HepG2 (cell line): ENCODE measurements around the gene PAIP1. TPM values are rescaled to one million over a fixed set of nuclear protein-coding genes. Genes with fewer than 3 reads are reported as not detected.

Source experiments
- ARNT2 ChIP-seq: sonication (generic); formaldehyde crosslinking; IDR thresholded peaks from 2 replicates; pipeline ENCODE4 v1.8.0; 2022; ENCODE audit warnings: mild to moderate bottlenecking, low read depth, missing genetic modification reagents, moderate library complexity
- DNMT3B ChIP-seq: conservative IDR thresholded peaks from 2 replicates; pipeline ENCODE4 v1.6.1; 2016; ENCODE audit warnings: missing biosample characterization, control low read depth
- FOXA1 ChIP-seq, 2 experiments: fragments of 450-650 bp in 1 of 2; sonication (generic) in 1 of 2; formaldehyde crosslinking in 1 of 2; IDR thresholded peaks; 2 replicates each; pipeline versions ENCODE4 v1.4.0 to v1.6.1; 2016 to 2020; ENCODE audit warnings: missing genetic modification reagents in 1 of 2
- HDAC6 ChIP-seq: fragments of 200-600 bp; sonication (generic); IDR thresholded peaks from 2 replicates; pipeline ENCODE4 v1.7.0; 2017; ENCODE audit warnings: mild to moderate bottlenecking, antibody characterized with exemption, low read length, low read depth
- HES4 ChIP-seq: sonication (generic); formaldehyde crosslinking; IDR thresholded peaks from 2 replicates; pipeline ENCODE4 v1.9.0; 2021; ENCODE audit warnings: mild to moderate bottlenecking, missing genetic modification reagents, borderline replicate concordance
- HOXA3 ChIP-seq: sonication (generic); formaldehyde crosslinking; IDR thresholded peaks from 2 replicates; pipeline ENCODE4 v1.5.0; 2020; ENCODE audit warnings: missing genetic modification reagents
- KDM5A ChIP-seq: fragments of 200-600 bp; sonication (generic); IDR thresholded peaks from 2 replicates; pipeline ENCODE4 v1.7.0; 2018; ENCODE audit warnings: antibody characterized with exemption, mild to moderate bottlenecking, low read length, borderline replicate concordance
- KMT2A ChIP-seq: sonication (generic); formaldehyde crosslinking; IDR thresholded peaks from 2 replicates; pipeline ENCODE4 v1.4.0; 2020; ENCODE audit warnings: missing genetic modification reagents
- KMT2B ChIP-seq: IDR thresholded peaks from 2 replicates; pipeline ENCODE4 v1.6.1; 2016; ENCODE audit warnings: missing genetic modification reagents, missing compliant biosample characterization
- MED13 ChIP-seq: sonication (generic); formaldehyde crosslinking; IDR thresholded peaks from 2 replicates; pipeline ENCODE4 v1.5.0; 2020; ENCODE audit warnings: missing genetic modification reagents
- MXI1 ChIP-seq: IDR thresholded peaks from 3 replicates; pipeline ENCODE4 v1.6.1; 2012; ENCODE audit warnings: low read depth, low read length, inconsistent platforms, borderline replicate concordance
- MYNN ChIP-seq: sonication (generic); formaldehyde crosslinking; IDR thresholded peaks from 2 replicates; pipeline ENCODE4 v1.4.0; 2020; ENCODE audit warnings: mild to moderate bottlenecking, low read depth, missing genetic modification reagents
- PHF21A ChIP-seq: sonication (generic); formaldehyde crosslinking; IDR thresholded peaks from 2 replicates; pipeline ENCODE4 v1.5.0; 2020; ENCODE audit warnings: mild to moderate bottlenecking, missing genetic modification reagents
- SAFB2 ChIP-seq: sonication (generic); formaldehyde crosslinking; IDR thresholded peaks from 2 replicates; pipeline ENCODE4 v1.5.1; 2020; ENCODE audit warnings: missing genetic modification reagents, low read depth, mild to moderate bottlenecking, borderline replicate concordance
- SIN3A ChIP-seq: IDR thresholded peaks from 2 replicates; pipeline ENCODE4 v1.6.1; 2011; ENCODE audit warnings: low read depth, mild to moderate bottlenecking, control low read depth, low read length, borderline replicate concordance
- TCF12 ChIP-seq, 2 experiments: fragments of 450-650 bp in 1 of 2; sonication (generic) in 1 of 2; formaldehyde crosslinking in 1 of 2; IDR thresholded peaks; 2 replicates each; pipeline versions ENCODE4 v1.6.1 to v1.8.0; 2017 to 2022; ENCODE audit warnings: antibody characterized with exemption in 1 of 2, mild to moderate bottlenecking in 1 of 2, missing genetic modification reagents in 1 of 2, moderate library complexity in 1 of 2
- ZBTB7A ChIP-seq: sonication (generic); formaldehyde crosslinking; IDR thresholded peaks from 2 replicates; pipeline ENCODE4 v1.8.0; 2022; ENCODE audit warnings: mild to moderate bottlenecking, missing genetic modification reagents
- ZBTB8A ChIP-seq: sonication (generic); formaldehyde crosslinking; IDR thresholded peaks from 2 replicates; pipeline ENCODE4 v1.4.0; 2020; ENCODE audit warnings: mild to moderate bottlenecking, low read depth, missing genetic modification reagents, borderline replicate concordance
- ZNF121 ChIP-seq: sonication (generic); formaldehyde crosslinking; IDR thresholded peaks from 2 replicates; pipeline ENCODE4 v1.5.0; 2020; ENCODE audit warnings: mild to moderate bottlenecking, missing genetic modification reagents
- ZNF18 ChIP-seq: sonication (generic); formaldehyde crosslinking; IDR thresholded peaks from 2 replicates; pipeline ENCODE4 v1.8.0; 2022; ENCODE audit warnings: mild to moderate bottlenecking, missing genetic modification reagents; ENCODE audit not compliant: insufficient replicate concordance
- ZNF180 ChIP-seq: sonication (generic); formaldehyde crosslinking; IDR thresholded peaks from 2 replicates; pipeline ENCODE4 v1.4.0; 2020; ENCODE audit warnings: low read depth, missing genetic modification reagents, borderline replicate concordance
- ZNF331 ChIP-seq: sonication (generic); formaldehyde crosslinking; IDR thresholded peaks from 2 replicates; pipeline ENCODE4 v1.4.0; 2020; ENCODE audit warnings: missing genetic modification reagents
- ZNF530 ChIP-seq: sonication (generic); formaldehyde crosslinking; IDR thresholded peaks from 2 replicates; pipeline ENCODE4 v1.5.0; 2020; ENCODE audit warnings: low read depth, mild to moderate bottlenecking, missing genetic modification reagents
- ZNF547 ChIP-seq: sonication (generic); formaldehyde crosslinking; IDR thresholded peaks from 2 replicates; pipeline ENCODE4 v1.5.1; 2020; ENCODE audit warnings: mild to moderate bottlenecking, missing genetic modification reagents
- ZNF589 ChIP-seq: sonication (generic); formaldehyde crosslinking; conservative IDR thresholded peaks from 2 replicates; pipeline ENCODE4 v1.8.0; 2022; ENCODE audit warnings: mild to moderate bottlenecking, moderate library complexity, missing genetic modification reagents
- polyA plus RNA-seq, 8 experiments: library from polyadenylated mRNA; depleted of rRNA in 3 of 8; stranded (reverse) in 7 of 8; unstranded in 1 of 8; fragments of >200 nt; fragmentation: Illumina TruSeq in 4 of 8; extraction: Trizol in 4 of 8; gene quantifications; 2 replicates each; pipeline versions ENCODE4 v1.2.1 to v1.2.3, GENCODE V29; 2011 to 2016; ENCODE audit warnings: low read depth in 4 of 8, missing spikeins in 1 of 8, mixed read lengths in 1 of 8; ENCODE audit not compliant: insufficient read depth in 1 of 8
- total RNA-seq, 5 experiments: library from RNA; depleted of rRNA; stranded (reverse); fragments of >200 nt; fragmentation: Illumina TruSeq; extraction: Trizol; gene quantifications; 2 replicates each; pipeline ENCODE4 v1.2.3, GENCODE V29; 2016; ENCODE audit warnings: low read depth in 1 of 5
- TF ChIP-seq, protein P1 (sequence below): IDR thresholded peaks from 2 replicates; pipeline ENCODE4 v1.6.1; 2016; ENCODE audit warnings: low read depth, borderline replicate concordance
- TF ChIP-seq, protein P2 (sequence below): sonication (generic); formaldehyde crosslinking; IDR thresholded peaks from 2 replicates; pipeline ENCODE4 v1.9.0; 2021; ENCODE audit warnings: missing genetic modification reagents, borderline replicate concordance

The PAIP1 gene
- total and polyA plus RNA-seq, 2 of the 13 experiments (the other 11 are each of a cell fraction or from before 2014, with no cell fraction given) = 96.6 to 116 TPM

DNA sequence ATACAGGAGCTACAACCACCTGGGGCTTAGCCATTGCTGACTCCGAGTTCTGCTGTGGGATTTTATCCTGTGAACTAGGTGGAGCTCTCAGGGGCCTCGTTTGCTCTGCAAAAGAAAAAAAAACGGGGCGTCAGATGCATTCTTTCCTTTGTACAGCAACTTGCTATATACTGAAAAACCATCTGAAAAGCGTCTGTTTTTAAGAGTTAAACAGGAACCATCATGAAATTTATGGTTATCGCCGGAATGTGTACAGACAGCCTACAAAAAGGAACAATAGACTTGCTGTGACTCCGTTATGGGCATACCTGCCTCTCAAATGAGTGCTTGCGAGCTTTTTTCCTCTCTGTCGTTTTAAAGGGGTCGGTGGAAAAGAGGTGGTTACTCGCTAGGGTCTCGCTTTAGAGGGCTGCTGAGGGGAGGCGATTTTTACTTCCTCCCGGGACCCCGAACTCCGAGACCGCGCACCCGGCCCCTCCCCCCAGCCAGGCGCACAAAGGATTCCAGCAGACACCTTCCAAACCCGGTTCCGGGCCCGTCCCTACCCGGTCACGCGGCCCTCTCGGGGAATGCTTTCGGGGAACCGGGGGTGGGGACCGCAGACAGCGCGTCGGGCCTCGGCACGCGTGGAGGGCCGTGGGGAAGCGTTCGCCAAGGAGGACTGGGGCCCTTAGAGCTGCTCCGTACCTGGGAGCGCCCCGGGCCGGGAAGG is 826 bp downstream of the PAIP1 start (continued):
- TF ChIP-seq HES4 (CRISPR knock-in tag) (no peak), ZNF530 (CRISPR knock-in tag) (no peak), KMT2B (CRISPR knock-in tag) (0 out of 2 replicates have a peak, but pooled peaks have one; percentile 26), TCF12 (IDR thresholded peaks at IDR 0.05) (no peak), TCF12 (CRISPR knock-in tag; IDR thresholded peaks at IDR 0.05) (0 out of 2 replicates have a peak, but pooled peaks have one; percentile 24), ZBTB8A (no peak), KMT2A (CRISPR knock-in tag) (peak; percentile 22; the same call in 1 of the 2 replicates), ZNF180 (no peak), SAFB2 (CRISPR knock-in tag) (no peak), ZNF18 (CRISPR knock-in tag) (no peak), MXI1 (no peak), PHF21A (CRISPR knock-in tag) (no peak), MYNN (CRISPR knock-in tag) (no peak), MED13 (CRISPR knock-in tag) (no peak), HDAC6 (no peak), ZNF121 (no peak), ARNT2 (CRISPR knock-in tag) (no peak), SIN3A (no peak), KDM5A (no peak; the same call in 1 of the 2 replicates), DNMT3B (CRISPR knock-in tag) (no peak), ZNF589 (CRISPR knock-in tag) (no peak), ZBTB7A (CRISPR knock-in tag) (0 out of 2 replicates have a peak, but pooled peaks have one; percentile 32), HOXA3 (CRISPR knock-in tag) (no peak), ZNF331 (CRISPR knock-in tag) (no peak), ZNF547 (CRISPR knock-in tag) (no peak; the same call in 1 of the 2 replicates), FOXA1 (IDR thresholded peaks at IDR 0.05) (no peak), FOXA1 (CRISPR knock-in tag; IDR thresholded peaks at IDR 0.05) (no peak)
- TF ChIP-seq, protein P1, sequence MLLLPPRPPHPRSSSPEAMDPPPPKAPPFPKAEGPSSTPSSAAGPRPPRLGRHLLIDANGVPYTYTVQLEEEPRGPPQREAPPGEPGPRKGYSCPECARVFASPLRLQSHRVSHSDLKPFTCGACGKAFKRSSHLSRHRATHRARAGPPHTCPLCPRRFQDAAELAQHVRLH (CRISPR knock-in tag) = no peak
- TF ChIP-seq, protein P2, sequence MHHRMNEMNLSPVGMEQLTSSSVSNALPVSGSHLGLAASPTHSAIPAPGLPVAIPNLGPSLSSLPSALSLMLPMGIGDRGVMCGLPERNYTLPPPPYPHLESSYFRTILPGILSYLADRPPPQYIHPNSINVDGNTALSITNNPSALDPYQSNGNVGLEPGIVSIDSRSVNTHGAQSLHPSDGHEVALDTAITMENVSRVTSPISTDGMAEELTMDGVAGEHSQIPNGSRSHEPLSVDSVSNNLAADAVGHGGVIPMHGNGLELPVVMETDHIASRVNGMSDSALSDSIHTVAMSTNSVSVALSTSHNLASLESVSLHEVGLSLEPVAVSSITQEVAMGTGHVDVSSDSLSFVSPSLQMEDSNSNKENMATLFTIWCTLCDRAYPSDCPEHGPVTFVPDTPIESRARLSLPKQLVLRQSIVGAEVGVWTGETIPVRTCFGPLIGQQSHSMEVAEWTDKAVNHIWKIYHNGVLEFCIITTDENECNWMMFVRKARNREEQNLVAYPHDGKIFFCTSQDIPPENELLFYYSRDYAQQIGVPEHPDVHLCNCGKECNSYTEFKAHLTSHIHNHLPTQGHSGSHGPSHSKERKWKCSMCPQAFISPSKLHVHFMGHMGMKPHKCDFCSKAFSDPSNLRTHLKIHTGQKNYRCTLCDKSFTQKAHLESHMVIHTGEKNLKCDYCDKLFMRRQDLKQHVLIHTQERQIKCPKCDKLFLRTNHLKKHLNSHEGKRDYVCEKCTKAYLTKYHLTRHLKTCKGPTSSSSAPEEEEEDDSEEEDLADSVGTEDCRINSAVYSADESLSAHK = no peak
